HG03175 (cell line): ENCODE results near the gene RREB1.

Experiments
- ATAC-seq: cut with Tn5 transposase; IDR thresholded peaks from one replicate; pipeline ENCODE4 v1.9.1; 2021; ENCODE audit warnings: mild to moderate bottlenecking, moderate library complexity; ENCODE audit not compliant: unreplicated experiment

RREB1 gene

DNA sequence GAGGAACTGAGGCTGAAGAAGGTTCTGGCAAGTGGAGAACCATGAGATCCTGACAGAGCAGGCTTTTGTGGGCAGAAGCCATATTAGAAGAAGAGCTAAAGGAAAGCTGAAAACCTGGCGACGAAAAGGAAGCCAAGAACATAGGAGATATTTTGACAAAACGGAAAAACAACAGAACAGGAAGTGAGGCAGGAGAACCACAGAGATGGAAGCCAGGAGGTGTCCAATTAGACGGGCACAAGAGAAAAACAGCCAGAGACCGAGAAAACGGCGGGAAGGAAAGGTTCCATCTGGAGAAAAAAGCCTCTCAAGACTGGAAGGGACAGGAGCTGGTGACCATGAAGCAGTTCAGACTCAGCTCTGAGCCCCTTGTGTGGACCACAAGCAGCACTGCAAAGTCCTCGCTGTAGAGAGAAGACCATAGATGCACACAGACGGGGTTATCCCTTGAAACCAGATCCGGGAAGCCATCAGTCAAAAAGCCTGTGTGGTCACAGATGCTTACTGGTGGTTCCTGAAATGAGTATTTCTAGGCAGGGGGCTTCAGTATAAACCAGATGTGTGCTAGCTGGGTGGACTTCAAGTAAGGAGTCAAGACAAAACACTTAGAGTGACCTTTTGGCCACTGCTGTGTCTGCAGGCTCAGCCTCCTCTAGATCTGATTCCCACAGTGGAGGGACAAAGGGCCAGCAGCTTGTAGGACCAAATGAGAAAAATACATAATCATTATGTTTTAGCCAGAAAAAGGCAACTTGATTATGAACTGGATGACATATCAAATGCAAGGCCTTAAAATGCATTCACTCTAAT, 174.5 kb downstream of the RREB1 start:
- ATAC-seq, result no peak

- no peak for ATAC-seq
These were observed 175.9 kb downstream of the RREB1 start for GRCh38 chr6:7283676-7284075.

- ATAC-seq, result no peak
These were observed 177.7 kb downstream of the RREB1 start for GRCh38 chr6:7285416-7285815.

- no peak for ATAC-seq
These were observed 182.3 kb downstream of the RREB1 start for GRCh38 chr6:7290079-7290478.

DNA sequence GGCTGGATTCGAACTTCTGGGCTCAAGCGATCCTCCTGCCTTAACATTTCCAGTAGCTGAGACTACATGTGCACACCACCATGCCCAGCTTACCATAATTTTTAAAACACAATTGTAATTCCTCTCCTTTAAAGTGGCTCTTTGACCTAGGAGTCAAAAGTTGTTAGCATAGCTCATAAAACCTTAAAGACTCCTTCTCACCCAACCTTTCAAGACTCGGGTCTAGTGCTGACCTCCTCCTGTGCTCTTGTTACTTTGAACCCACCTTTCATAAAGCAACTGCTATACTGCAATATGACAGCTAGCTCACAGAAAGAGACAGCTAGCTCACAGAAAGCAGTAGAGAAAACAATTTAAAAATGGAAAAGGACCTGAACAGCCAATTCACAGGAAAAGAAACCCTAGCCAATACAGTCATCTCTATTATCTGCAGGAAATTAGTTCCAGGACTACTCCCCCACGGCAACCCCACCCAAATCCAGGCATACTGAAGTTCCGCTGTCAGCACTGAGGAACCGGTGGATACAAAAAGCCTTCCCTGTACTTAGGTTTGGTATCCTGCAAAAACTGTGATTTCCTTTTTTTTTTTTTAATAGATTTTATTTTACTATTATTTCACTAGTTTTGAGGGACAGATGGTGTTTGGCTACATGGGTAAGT, 185.0 kb downstream of the RREB1 start:
- ATAC-seq, result no peak

GRCh38 chr6:7295916-7296315, 188.2 kb downstream of the RREB1 start:
- ATAC-seq, result no peak

- ATAC-seq, result no peak
These were observed 188.8 kb downstream of the RREB1 start for GRCh38 chr6:7296602-7297001.

DNA sequence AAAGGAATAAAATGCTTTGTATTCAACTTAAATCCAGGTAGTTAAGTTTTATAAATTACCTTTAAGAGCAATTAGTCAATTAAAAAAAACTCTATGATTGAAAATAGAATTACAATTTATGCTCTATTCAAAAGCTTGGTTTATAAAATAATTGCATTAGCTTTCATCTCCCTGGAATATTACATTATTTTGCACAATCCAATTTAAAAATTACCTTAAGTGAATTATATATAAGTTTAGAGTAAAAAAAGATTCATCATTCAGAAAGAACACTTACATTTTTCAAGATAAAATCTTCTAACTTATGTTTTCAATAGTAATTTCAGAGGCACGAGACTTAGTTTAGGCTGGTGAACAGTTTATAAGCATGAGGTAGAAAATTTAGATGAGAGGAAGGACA, 190.4 kb downstream of the RREB1 start:
- no peak for ATAC-seq

DNA sequence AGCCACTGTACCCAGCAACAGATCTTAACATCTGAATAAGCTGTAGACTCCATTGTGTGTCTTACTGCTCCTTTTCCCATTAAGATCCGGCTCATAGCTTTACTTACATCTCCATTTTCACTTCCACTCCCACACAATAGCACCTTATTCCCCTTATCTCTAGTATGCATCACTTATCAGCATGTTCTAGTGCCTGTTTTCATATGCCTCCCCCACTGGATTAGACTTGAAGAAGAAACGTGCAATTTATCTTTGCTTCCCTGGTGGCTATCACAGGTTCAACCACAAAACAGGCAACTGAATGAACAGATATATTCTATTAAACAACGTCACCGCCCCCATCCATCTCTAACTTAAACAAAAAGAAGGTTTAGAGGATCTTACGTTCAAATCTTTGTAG, 193.2 kb downstream of the RREB1 start:
- no peak for ATAC-seq
